Neural cell (in vitro differentiated cells): ENCODE results near the gene CDCP2.

Source experiments
- EP300 ChIP-seq: fragments of 450-650 bp; conservative IDR thresholded peaks from 2 replicates; pipeline ENCODE4 v1.6.1; 2014; ENCODE audit warnings: antibody characterized with exemption, mild to moderate bottlenecking, moderate library complexity; ENCODE audit not compliant: poor library complexity, severe bottlenecking
- POLR2AphosphoS5 ChIP-seq: IDR thresholded peaks from 2 replicates; pipeline ENCODE4 v1.6.1; 2012
- RAD21 ChIP-seq: fragments of 450-650 bp; conservative IDR thresholded peaks from 2 replicates; pipeline ENCODE4 v1.6.1; 2014; ENCODE audit warnings: antibody characterized with exemption, mild to moderate bottlenecking, moderate library complexity
- TF ChIP-seq, protein P1 (sequence below): fragments of 450-650 bp; IDR thresholded peaks from 2 replicates; pipeline ENCODE4 v1.5.1; 2014; ENCODE audit warnings: antibody characterized with exemption, mild to moderate bottlenecking, moderate library complexity; ENCODE audit not compliant: poor library complexity, severe bottlenecking
- TF ChIP-seq, protein P2 (sequence below): IDR thresholded peaks from 2 replicates; pipeline ENCODE4 v1.6.1; 2012; ENCODE audit warnings: borderline replicate concordance

DNA sequence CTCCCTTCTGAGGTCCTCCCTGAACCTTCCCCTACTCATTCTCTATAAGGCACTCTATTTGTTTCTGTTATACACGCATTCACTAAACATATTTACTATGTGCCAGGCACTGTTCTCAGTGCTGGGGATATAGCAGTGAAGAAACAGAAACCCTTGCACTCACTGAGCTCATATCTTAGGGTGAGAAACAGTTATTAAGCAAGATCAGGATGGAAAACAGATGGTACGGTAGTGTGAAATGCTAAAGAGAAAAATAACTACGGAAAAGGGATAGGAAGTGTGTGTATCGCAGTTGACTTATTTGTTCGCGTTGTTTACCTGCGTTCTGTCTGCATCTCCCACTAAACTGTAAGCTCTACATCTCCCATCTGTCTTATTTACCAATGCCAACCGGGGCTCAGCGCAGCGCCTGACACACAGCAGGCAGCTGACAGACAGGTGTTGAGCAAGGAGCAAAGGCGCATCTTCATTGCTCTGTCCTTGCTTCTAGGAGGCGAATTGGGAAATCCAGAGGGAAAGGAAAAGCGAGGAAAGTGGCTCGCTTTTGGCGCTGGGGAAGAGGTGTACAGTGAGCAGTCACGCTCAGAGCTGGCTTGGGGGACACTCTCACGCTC lies 46.5 kb upstream of the CDCP2 start:
- TF ChIP-seq, protein P1, sequence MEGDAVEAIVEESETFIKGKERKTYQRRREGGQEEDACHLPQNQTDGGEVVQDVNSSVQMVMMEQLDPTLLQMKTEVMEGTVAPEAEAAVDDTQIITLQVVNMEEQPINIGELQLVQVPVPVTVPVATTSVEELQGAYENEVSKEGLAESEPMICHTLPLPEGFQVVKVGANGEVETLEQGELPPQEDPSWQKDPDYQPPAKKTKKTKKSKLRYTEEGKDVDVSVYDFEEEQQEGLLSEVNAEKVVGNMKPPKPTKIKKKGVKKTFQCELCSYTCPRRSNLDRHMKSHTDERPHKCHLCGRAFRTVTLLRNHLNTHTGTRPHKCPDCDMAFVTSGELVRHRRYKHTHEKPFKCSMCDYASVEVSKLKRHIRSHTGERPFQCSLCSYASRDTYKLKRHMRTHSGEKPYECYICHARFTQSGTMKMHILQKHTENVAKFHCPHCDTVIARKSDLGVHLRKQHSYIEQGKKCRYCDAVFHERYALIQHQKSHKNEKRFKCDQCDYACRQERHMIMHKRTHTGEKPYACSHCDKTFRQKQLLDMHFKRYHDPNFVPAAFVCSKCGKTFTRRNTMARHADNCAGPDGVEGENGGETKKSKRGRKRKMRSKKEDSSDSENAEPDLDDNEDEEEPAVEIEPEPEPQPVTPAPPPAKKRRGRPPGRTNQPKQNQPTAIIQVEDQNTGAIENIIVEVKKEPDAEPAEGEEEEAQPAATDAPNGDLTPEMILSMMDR = no peak
- TF ChIP-seq EP300 (no peak), POLR2AphosphoS5 (no peak), RAD21 (no peak)
- TF ChIP-seq, protein P2, sequence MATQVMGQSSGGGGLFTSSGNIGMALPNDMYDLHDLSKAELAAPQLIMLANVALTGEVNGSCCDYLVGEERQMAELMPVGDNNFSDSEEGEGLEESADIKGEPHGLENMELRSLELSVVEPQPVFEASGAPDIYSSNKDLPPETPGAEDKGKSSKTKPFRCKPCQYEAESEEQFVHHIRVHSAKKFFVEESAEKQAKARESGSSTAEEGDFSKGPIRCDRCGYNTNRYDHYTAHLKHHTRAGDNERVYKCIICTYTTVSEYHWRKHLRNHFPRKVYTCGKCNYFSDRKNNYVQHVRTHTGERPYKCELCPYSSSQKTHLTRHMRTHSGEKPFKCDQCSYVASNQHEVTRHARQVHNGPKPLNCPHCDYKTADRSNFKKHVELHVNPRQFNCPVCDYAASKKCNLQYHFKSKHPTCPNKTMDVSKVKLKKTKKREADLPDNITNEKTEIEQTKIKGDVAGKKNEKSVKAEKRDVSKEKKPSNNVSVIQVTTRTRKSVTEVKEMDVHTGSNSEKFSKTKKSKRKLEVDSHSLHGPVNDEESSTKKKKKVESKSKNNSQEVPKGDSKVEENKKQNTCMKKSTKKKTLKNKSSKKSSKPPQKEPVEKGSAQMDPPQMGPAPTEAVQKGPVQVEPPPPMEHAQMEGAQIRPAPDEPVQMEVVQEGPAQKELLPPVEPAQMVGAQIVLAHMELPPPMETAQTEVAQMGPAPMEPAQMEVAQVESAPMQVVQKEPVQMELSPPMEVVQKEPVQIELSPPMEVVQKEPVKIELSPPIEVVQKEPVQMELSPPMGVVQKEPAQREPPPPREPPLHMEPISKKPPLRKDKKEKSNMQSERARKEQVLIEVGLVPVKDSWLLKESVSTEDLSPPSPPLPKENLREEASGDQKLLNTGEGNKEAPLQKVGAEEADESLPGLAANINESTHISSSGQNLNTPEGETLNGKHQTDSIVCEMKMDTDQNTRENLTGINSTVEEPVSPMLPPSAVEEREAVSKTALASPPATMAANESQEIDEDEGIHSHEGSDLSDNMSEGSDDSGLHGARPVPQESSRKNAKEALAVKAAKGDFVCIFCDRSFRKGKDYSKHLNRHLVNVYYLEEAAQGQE = no peak
